ENCODE measurements around the gene DOK6. TPM values are rescaled to one million over a fixed set of nuclear protein-coding genes. Genes with fewer than 3 reads are reported as not detected.

Gene DOK6
- total and polyA plus RNA-seq, 9 of the 15 experiments (the other 6 are each of a cell fraction or from before 2014, with no cell fraction given) = not detected

DNA sequence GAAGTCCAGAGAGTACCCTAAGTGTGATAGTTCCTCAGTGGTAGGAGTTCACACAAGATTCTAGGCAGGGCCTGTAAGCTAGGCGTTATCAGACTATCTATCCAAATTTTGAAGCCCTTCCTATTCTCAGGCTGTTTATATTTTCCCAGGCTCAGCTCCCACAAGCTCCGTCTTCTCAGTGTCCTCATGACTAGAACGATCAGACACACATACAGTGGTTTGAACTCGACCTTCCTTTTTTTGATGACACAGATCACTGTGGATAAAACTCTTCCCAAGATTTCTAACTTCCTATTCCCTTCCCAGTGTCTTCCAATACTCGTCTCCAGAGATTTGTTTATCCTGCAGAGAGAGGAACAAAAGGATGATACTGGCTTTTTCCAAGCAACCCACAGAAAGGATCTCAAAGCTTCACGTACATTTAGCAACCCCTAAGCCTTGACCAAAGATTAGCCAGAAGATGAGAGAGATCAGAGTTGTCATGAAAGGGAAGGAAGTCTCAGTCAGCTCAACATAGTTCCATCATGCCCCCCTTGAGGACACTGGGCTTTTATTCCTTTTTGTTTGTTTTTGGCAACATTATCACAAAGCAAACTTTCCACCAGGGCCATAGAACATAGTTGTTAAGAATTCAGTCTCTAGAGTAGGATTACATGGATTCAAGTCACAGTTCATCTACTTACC, 42.3 kb upstream of the DOK6 start:
- TF ChIP-seq CREB5 (CRISPR knock-in tag; IDR thresholded peaks at IDR 0.05) (no peak), C11orf30 (IDR thresholded peaks at IDR 0.05; ENCODE audit: low read depth) (no peak), PHB (CRISPR knock-in tag; IDR thresholded peaks at IDR 0.05) (no peak), CCNT2 (IDR thresholded peaks at IDR 0.05; ENCODE audit: borderline replicate concordance, extremely low read depth, insufficient read length, low read depth, low read length) (no peak), HIVEP1 (CRISPR knock-in tag; IDR thresholded peaks at IDR 0.05) (no peak), KLF1 (tag; IDR thresholded peaks at IDR 0.05) (no peak), ELF1 (tag; IDR thresholded peaks at IDR 0.05) (no peak), CREM (IDR thresholded peaks at IDR 0.05; ENCODE audit: low read depth) (no peak)
- TF ChIP-seq, protein P1, sequence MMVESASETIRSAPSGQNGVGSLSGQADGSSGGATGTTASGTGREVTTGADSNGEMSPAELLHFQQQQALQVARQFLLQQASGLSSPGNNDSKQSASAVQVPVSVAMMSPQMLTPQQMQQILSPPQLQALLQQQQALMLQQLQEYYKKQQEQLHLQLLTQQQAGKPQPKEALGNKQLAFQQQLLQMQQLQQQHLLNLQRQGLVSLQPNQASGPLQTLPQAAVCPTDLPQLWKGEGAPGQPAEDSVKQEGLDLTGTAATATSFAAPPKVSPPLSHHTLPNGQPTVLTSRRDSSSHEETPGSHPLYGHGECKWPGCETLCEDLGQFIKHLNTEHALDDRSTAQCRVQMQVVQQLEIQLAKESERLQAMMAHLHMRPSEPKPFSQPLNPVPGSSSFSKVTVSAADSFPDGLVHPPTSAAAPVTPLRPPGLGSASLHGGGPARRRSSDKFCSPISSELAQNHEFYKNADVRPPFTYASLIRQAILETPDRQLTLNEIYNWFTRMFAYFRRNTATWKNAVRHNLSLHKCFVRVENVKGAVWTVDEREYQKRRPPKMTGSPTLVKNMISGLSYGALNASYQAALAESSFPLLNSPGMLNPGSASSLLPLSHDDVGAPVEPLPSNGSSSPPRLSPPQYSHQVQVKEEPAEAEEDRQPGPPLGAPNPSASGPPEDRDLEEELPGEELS (CRISPR knock-in tag; IDR thresholded peaks at IDR 0.05; ENCODE audit: borderline replicate concordance) = no peak
- TF ChIP-seq, protein P2, sequence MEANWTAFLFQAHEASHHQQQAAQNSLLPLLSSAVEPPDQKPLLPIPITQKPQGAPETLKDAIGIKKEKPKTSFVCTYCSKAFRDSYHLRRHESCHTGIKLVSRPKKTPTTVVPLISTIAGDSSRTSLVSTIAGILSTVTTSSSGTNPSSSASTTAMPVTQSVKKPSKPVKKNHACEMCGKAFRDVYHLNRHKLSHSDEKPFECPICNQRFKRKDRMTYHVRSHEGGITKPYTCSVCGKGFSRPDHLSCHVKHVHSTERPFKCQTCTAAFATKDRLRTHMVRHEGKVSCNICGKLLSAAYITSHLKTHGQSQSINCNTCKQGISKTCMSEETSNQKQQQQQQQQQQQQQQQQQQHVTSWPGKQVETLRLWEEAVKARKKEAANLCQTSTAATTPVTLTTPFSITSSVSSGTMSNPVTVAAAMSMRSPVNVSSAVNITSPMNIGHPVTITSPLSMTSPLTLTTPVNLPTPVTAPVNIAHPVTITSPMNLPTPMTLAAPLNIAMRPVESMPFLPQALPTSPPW (CRISPR knock-in tag; IDR thresholded peaks at IDR 0.05) = no peak
- Histone ChIP-seq H4K20me1 (replicated peaks; ENCODE audit: control insufficient read depth, insufficient read depth, low read length) (no peaks in the 10 kb centered on the region), H3K4me1 (replicated peaks in 1 of 2; ENCODE audit: control insufficient read depth in 2 of 2, insufficient read depth in 2 of 2, low read length in 2 of 2) (no peaks in the 10 kb centered on the region), H3K27me3 (ENCODE audit: control insufficient read depth in 2 of 2, insufficient read depth in 2 of 2, low read length in 2 of 2) (no peaks in the 10 kb centered on the region), H3K9ac (ENCODE audit: insufficient read depth in 1 of 2, low read depth in 2 of 2, low read length in 2 of 2) (no peak overlapping the region), H3K9me3 (replicated peaks; ENCODE audit: control insufficient read depth, insufficient read depth, low read depth, low read length) (no peaks in the 10 kb centered on the region), H2AFZ (ENCODE audit: low read depth, low read length) (no peak overlapping the region), H3K9me1 (ENCODE audit: control insufficient read depth, insufficient read depth, low read length) (no peaks in the 10 kb centered on the region), H3K36me3 (ENCODE audit: control insufficient read depth, insufficient read depth, low read length) (no peaks in the 10 kb centered on the region), H3K27ac (ENCODE audit: extremely low read depth, low read depth, low read length) (no peak overlapping the region), H3K79me2 (ENCODE audit: control insufficient read depth, insufficient read depth, low read length) (no peaks in the 10 kb centered on the region), H3K4me3 (no peak overlapping the region), H3K4me2 (ENCODE audit: insufficient read depth, low read length) (no peak overlapping the region)
- DNase-seq (ENCODE audit: extremely low read depth in 1 of 4, low spot score in 3 of 4) (no peak), ATAC-seq (no peak), FAIRE-seq (no peak)
- intact Hi-C loops (cut with micrococcal nuclease) = no loop called here
- ChIA-PET CTCF (ENCODE audit: low intra/inter-chr PET ratio) (no interaction called here), POLR2A (no interaction called here)
- no TSS peak for BruUV-seq (replicated peaks)
- 0% methylated on average over 6 of the region's 6 CpGs for WGBS (ENCODE audit: insufficient coverage, low coverage, missing lambda C conversion rate)
- in situ Hi-C loops (cut with MboI) = no loop called here
